K562 (cell line): ENCODE measurements around the gene CATSPER3. TPM values are rescaled to one million over a fixed set of nuclear protein-coding genes. Genes with fewer than 3 reads are reported as not detected.

Source experiments
- ATAC-seq: fragments of 200-7000 bp; cut with Tn5 transposase; 3 replicates; pipeline ENCODE4 v1.9.1; 2020; ENCODE audit warnings: moderate library complexity
- BruUV-seq: library from RNA; stranded (reverse); fragments of 400-500 nt; replicated peaks from 2 replicates; lab custom pipeline; 2021; lab: Mats Ljungman, UMichigan
- CTCF ChIA-PET: fragments of 300-600 bp; formaldehyde crosslinking; extraction: SDS; loops from one replicate; lab custom pipeline; 2021; ENCODE audit warnings: low intra/inter-chr PET ratio; lab: Yijun Ruan, JAX
- POLR2A ChIA-PET: fragments of 300-600, 350-650 bp; sonication (Branson Sonifier 250); formaldehyde crosslinking; extraction: SDS; loops from one replicate; lab custom pipeline; 2021; ENCODE audit warnings: antibody characterized with exemption, inconsistent platforms; lab: Yijun Ruan, JAX
- DNase-seq, 4 experiments: peaks; one replicate each; pipeline versions ENCODE4 v3.0.0 to v3.0.0-alpha.2; 2011 to 2018; ENCODE audit warnings: low spot score in 3 of 4, mixed read lengths in 3 of 4; ENCODE audit errors: extremely low read depth in 1 of 4
- FAIRE-seq: peaks from 2 replicates; lab custom pipeline; 2011; peaks lifted over from hg19 to GRCh38; lab: Jason Lieb, UNC
- H2AFZ ChIP-seq: 2 replicates; pipeline ENCODE4 v1.6.0; 2011; ENCODE audit warnings: low read depth, low read length, control low read depth, inconsistent platforms
- H3K27ac ChIP-seq: fragments of 200-600 bp; 3 replicates; pipeline ENCODE4 v1.8.0; 2011; ENCODE audit warnings: low read depth, mild to moderate bottlenecking, control low read depth, inconsistent platforms, low read length, moderate library complexity, mixed read lengths; ENCODE audit errors: extremely low read depth
- H3K27me3 ChIP-seq, 2 experiments: fragments of 300-600 bp in 1 of 2; 2 replicates in 1 of 2; 3 replicates in 1 of 2; pipeline versions ENCODE4 v1.6.0 to v1.8.0; 2011; ENCODE audit warnings: inconsistent platforms in 2 of 2, low read length in 2 of 2, mild to moderate bottlenecking in 1 of 2, mixed read lengths in 1 of 2, moderate library complexity in 1 of 2; ENCODE audit not compliant: control insufficient read depth in 2 of 2, insufficient read depth in 2 of 2
- H3K36me3 ChIP-seq: fragments of 300-600 bp; 3 replicates; pipeline ENCODE4 v1.8.0; 2011; ENCODE audit warnings: mild to moderate bottlenecking, low read length, inconsistent platforms; ENCODE audit not compliant: control insufficient read depth, insufficient read depth
- H3K4me1 ChIP-seq, 2 experiments: fragments of 200-600 bp in 1 of 2; replicated peaks in 1 of 2; 2 replicates in 1 of 2; 3 replicates in 1 of 2; pipeline versions ENCODE4 v1.5.1 to v1.8.0; 2011; ENCODE audit warnings: inconsistent platforms in 2 of 2, low read length in 2 of 2, mild to moderate bottlenecking in 1 of 2, mixed read lengths in 1 of 2, moderate library complexity in 1 of 2; ENCODE audit not compliant: control insufficient read depth in 2 of 2, insufficient read depth in 2 of 2
- H3K4me2 ChIP-seq: 2 replicates; pipeline ENCODE4 v1.6.1; 2011; ENCODE audit warnings: low read length, control low read depth, inconsistent platforms, mixed read lengths; ENCODE audit not compliant: insufficient read depth
- H3K4me3 ChIP-seq: fragments of 200-600 bp; sonication (generic), shearing (Covaris generic); 2 replicates; pipeline ENCODE4 v1.5.1; 2016; ENCODE audit warnings: control low read depth, inconsistent platforms
- H3K79me2 ChIP-seq: fragments of 200-600 bp; 3 replicates; pipeline ENCODE4 v1.8.0; 2011; ENCODE audit warnings: low read length, inconsistent platforms; ENCODE audit not compliant: control insufficient read depth, insufficient read depth
- H3K9ac ChIP-seq, 2 experiments: 2 replicates each; pipeline versions ENCODE4 v1.6.0 to v1.6.1; 2011; ENCODE audit warnings: low read depth in 2 of 2, low read length in 2 of 2, control low read depth in 1 of 2, inconsistent platforms in 1 of 2, mild to moderate bottlenecking in 1 of 2, mixed read lengths in 1 of 2; ENCODE audit not compliant: insufficient read depth in 1 of 2
- H3K9me1 ChIP-seq: one replicate; pipeline ENCODE4 v1.6.0; 2011; ENCODE audit warnings: inconsistent platforms, mild to moderate bottlenecking, low read length, moderate library complexity; ENCODE audit not compliant: control insufficient read depth, insufficient read depth
- H3K9me3 ChIP-seq: replicated peaks from 2 replicates; pipeline ENCODE4 v1.5.1; 2011; ENCODE audit warnings: low read depth, low read length, inconsistent platforms; ENCODE audit not compliant: control insufficient read depth, insufficient read depth
- H4K20me1 ChIP-seq: replicated peaks from 2 replicates; pipeline ENCODE4 v1.6.1; 2011; ENCODE audit warnings: low read length, inconsistent platforms, mixed read lengths; ENCODE audit not compliant: control insufficient read depth, insufficient read depth
- ESRRB ChIP-seq: fragments of 250-450 bp; sonication (Bioruptor Pico); IDR thresholded peaks from 2 replicates; pipeline ENCODE4 v1.5.0; 2020; ENCODE audit warnings: mild to moderate bottlenecking, moderate library complexity, borderline replicate concordance
- ETV6 ChIP-seq, 3 experiments: fragments of 150-350 bp in 1 of 3; sonication (generic) in 1 of 3; formaldehyde crosslinking in 1 of 3; IDR thresholded peaks; 2 replicates each; pipeline versions ENCODE4 v1.6.1 to v1.8.0; 2014 to 2022; ENCODE audit warnings: borderline replicate concordance in 2 of 3, low read depth in 2 of 3, antibody characterized with exemption in 1 of 3, low read length in 1 of 3, mild to moderate bottlenecking in 1 of 3, missing genetic modification reagents in 1 of 3
- TBP ChIP-seq: optimal IDR thresholded peaks from 2 replicates; pipeline ENCODE3; 2011; ENCODE audit warnings: low read depth, low read length, improper control_type of control experiment
- TRIM28 ChIP-seq: fragments of 450-650 bp; IDR thresholded peaks from 2 replicates; pipeline ENCODE4 v1.6.1; 2017
- ZNF668 ChIP-seq: fragments of 250-450 bp; sonication (Bioruptor Pico); IDR thresholded peaks from 2 replicates; pipeline ENCODE4 v1.8.0; 2022; ENCODE audit warnings: mild to moderate bottlenecking, inconsistent platforms
- WGBS: fragments of 100-300 bp; shearing (Covaris generic); methylation state at CpG from one replicate; pipeline ENCODE4 v1.1.6; 2016; ENCODE audit warnings: low coverage, mixed read lengths; ENCODE audit not compliant: insufficient coverage; ENCODE audit errors: missing lambda C conversion rate; 5-methylcytosine and 5-hydroxymethylcytosine counted together
- in situ Hi-C: fragments of 300-500 bp; cut with MboI; formaldehyde crosslinking; loops from 4 replicates; pipeline ENCODE4 v1.15.0; 2018; ENCODE audit warnings: inconsistent platforms, mixed read lengths
- intact Hi-C: fragments of 100-400 bp; cut with micrococcal nuclease; formaldehyde crosslinking; loops from 2 replicates; pipeline ENCODE4 v1.14.2; 2022
- polyA plus RNA-seq, 8 experiments: library from polyadenylated mRNA; depleted of rRNA in 4 of 8; stranded (reverse) in 5 of 8; unstranded in 3 of 8; fragments of >200 nt; fragmentation: Nextera tagmentation in 2 of 8; fragmentation: Illumina TruSeq in 1 of 8; extraction: Ambion mirVana in 2 of 8; extraction: Trizol in 1 of 8; gene quantifications; 2 replicates each; pipeline versions ENCODE4 v1.2.1 to v1.2.3, GENCODE V29; 2011 to 2014; ENCODE audit warnings: inconsistent platforms in 1 of 8, missing spikeins in 1 of 8
- total RNA-seq, 7 experiments: library from RNA; depleted of rRNA in 6 of 7; stranded (reverse); fragments of >200 nt in 6 of 7; fragmentation: Illumina TruSeq in 2 of 7; extraction: Trizol in 2 of 7; gene quantifications; 2 replicates each; pipeline versions ENCODE4 v1.2.1 to v1.2.3, GENCODE V29; 2011 to 2021; ENCODE audit warnings: low replicate concordance in 1 of 7
- TF ChIP-seq, protein P1 (sequence below): fragments of 200-800 bp; sonication (Bioruptor generic); IDR thresholded peaks from 2 replicates; pipeline ENCODE4 v1.6.1; 2017; ENCODE audit warnings: missing genetic modification characterization, missing compliant biosample characterization

Gene CATSPER3
- total and polyA plus RNA-seq, 9 of the 15 experiments (the other 6 are each of a cell fraction or from before 2014, with no cell fraction given), result 0.14 to 1.5 (median 0.49) TPM

DNA sequence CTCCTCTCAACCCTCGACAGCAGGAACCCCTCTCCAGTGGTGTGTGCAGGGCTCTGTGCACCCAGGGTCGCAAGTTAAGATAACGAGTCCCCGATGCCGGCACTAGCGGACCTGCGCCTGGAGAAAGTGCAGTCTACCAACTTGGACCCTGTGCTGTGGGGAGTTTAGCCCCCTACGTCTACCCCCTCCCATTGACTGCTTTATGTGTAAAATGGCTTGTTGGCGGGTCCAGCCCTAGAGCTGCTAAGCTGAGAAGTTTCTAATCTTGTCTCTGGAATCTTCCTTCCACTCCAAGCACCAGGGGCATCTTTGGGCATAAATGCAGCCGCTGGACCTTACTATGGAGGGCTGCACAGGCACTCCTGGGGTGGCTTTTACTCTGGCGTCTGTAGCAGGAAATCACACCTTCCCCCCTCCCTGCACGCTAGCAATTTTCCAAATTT lies 73.5 kb downstream of the CATSPER3 start:
- intact Hi-C loops (no loop called here), in situ Hi-C loops (no loop called here)
- 65% methylated on average over 11 of the region's 12 CpGs for WGBS
- Histone ChIP-seq H3K9me3 (no peaks in the 10 kb centered on the region), H2AFZ (no peak overlapping the region), H3K9ac (no peak overlapping the region), H3K4me2 (no peak overlapping the region), H3K4me3 (no peak overlapping the region)
- CTCF ChIA-PET, result no interaction called here
- BruUV-seq, result no TSS peak
- DNase-seq, result no peak
- TF ChIP-seq, protein P1, sequence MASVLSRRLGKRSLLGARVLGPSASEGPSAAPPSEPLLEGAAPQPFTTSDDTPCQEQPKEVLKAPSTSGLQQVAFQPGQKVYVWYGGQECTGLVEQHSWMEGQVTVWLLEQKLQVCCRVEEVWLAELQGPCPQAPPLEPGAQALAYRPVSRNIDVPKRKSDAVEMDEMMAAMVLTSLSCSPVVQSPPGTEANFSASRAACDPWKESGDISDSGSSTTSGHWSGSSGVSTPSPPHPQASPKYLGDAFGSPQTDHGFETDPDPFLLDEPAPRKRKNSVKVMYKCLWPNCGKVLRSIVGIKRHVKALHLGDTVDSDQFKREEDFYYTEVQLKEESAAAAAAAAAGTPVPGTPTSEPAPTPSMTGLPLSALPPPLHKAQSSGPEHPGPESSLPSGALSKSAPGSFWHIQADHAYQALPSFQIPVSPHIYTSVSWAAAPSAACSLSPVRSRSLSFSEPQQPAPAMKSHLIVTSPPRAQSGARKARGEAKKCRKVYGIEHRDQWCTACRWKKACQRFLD (CRISPR knock-in tag), result no peak
- TF ChIP-seq TRIM28 (no peak), ETV6 (IDR thresholded peaks at IDR 0.05; ENCODE audit: borderline replicate concordance in 1 of 2, low read depth in 2 of 2, low read length in 1 of 2) (no peak), ETV6 (CRISPR knock-in tag; IDR thresholded peaks at IDR 0.05; ENCODE audit: borderline replicate concordance) (no peak), ESRRB (no peak), ZNF668 (CRISPR knock-in tag) (no peak), TBP (no peak)
- TF ChIP-seq, all 486 proteins: peak for 0
- no peaks in the 10 kb centered on the region for H3K9me1 ChIP-seq
- no peak overlapping the region for H3K27ac ChIP-seq
- FAIRE-seq, result no peak
- no peak for ATAC-seq
- H3K79me2 ChIP-seq, result no peaks in the 10 kb centered on the region
- no peaks in the 10 kb centered on the region for H3K27me3 ChIP-seq
- H3K36me3 ChIP-seq, result no peaks in the 10 kb centered on the region; the same call in 2 of the 3 replicates
- H3K4me1 ChIP-seq, result peaks cover 6 to 12% of the 10 kb centered on the region in 2 experiments; a peak in 4 of 5 replicates
- H4K20me1 ChIP-seq, result no peaks in the 10 kb centered on the region
- POLR2A ChIA-PET, result interaction anchor here (1.2 kb wide), 1 partner anchor 9 kb away, joined by 4 read pairs; no protein-coding TSS in a partner anchor
